Hepatocyte (in vitro differentiated cells): ENCODE measurements around the gene UCHL5. TPM values are rescaled to one million over a fixed set of nuclear protein-coding genes. Genes with fewer than 3 reads are reported as not detected.

Source experiments
- DNase-seq: peaks from one replicate; pipeline ENCODE4 v3.0.0-alpha.2; 2016; ENCODE audit warnings: low spot score
- H2AFZ ChIP-seq: fragments of 200-600 bp; sonication (generic); 2 replicates; pipeline ENCODE4 v1.6.0; 2016; ENCODE audit warnings: antibody characterized with exemption, mild to moderate bottlenecking
- H3K27ac ChIP-seq: fragments of 200-600 bp; sonication (generic); 2 replicates; pipeline ENCODE4 v1.5.1; 2016; ENCODE audit warnings: mild to moderate bottlenecking
- H3K27me3 ChIP-seq: fragments of 200-600 bp; sonication (generic); 2 replicates; pipeline ENCODE4 v1.6.1; 2016
- H3K36me3 ChIP-seq: fragments of 200-600 bp; sonication (generic); replicated peaks from 2 replicates; pipeline ENCODE4 v1.5.1; 2016; ENCODE audit warnings: low read depth; ENCODE audit not compliant: insufficient read depth
- H3K4me1 ChIP-seq: fragments of 200-600 bp; sonication (generic); 2 replicates; pipeline ENCODE4 v1.5.1; 2016; ENCODE audit warnings: mild to moderate bottlenecking, moderate library complexity; ENCODE audit not compliant: insufficient read depth
- H3K4me2 ChIP-seq: fragments of 200-600 bp; sonication (generic); 2 replicates; pipeline ENCODE4 v1.6.0; 2016
- H3K4me3 ChIP-seq: fragments of 200-600 bp; sonication (generic); 2 replicates; pipeline ENCODE4 v1.5.1; 2016; ENCODE audit warnings: mild to moderate bottlenecking
- H3K79me2 ChIP-seq: fragments of 200-600 bp; sonication (generic); 2 replicates; pipeline ENCODE4 v1.6.0; 2017; ENCODE audit warnings: mild to moderate bottlenecking
- H3K9me2 ChIP-seq: fragments of 200-600 bp; sonication (generic); replicated peaks from 2 replicates; pipeline ENCODE4 v1.6.0; 2017; ENCODE audit warnings: mild to moderate bottlenecking; ENCODE audit not compliant: insufficient read depth
- H3K9me3 ChIP-seq: fragments of 200-600 bp; sonication (generic); 2 replicates; pipeline ENCODE4 v1.5.1; 2016; ENCODE audit warnings: low read depth, mild to moderate bottlenecking
- H4K20me1 ChIP-seq: fragments of 200-600 bp; sonication (generic); 2 replicates; pipeline ENCODE4 v1.6.0; 2016; ENCODE audit warnings: mild to moderate bottlenecking; ENCODE audit not compliant: insufficient read depth, poor library complexity, severe bottlenecking
- EZH2 ChIP-seq: fragments of 200-600 bp; sonication (generic); IDR thresholded peaks from 2 replicates; pipeline ENCODE4 v1.6.1; 2016; ENCODE audit warnings: antibody characterized with exemption, mild to moderate bottlenecking, borderline replicate concordance
- EZH2phosphoT487 ChIP-seq: fragments of 200-600 bp; sonication (generic); IDR thresholded peaks from one replicate; pipeline ENCODE4 v1.6.1; 2018; ENCODE audit warnings: antibody characterized with exemption, mild to moderate bottlenecking, low read depth, moderate library complexity; ENCODE audit not compliant: unreplicated experiment, severe bottlenecking
- WGBS: methylation state at CpG from one replicate; pipeline ENCODE4 v1.1.6; 2016; ENCODE audit warnings: low lambda C conversion rate; ENCODE audit errors: missing lambda C conversion rate; 5-methylcytosine and 5-hydroxymethylcytosine counted together
- polyA plus RNA-seq: library from polyadenylated mRNA; unstranded; fragments of >200 nt; fragmentation: Nextera tagmentation; extraction: Ambion mirVana; gene quantifications from 2 replicates; pipeline ENCODE4 v1.2.1, GENCODE V29; 2016
- total RNA-seq: library from RNA; depleted of rRNA; stranded (reverse); fragments of >200 nt; gene quantifications from 2 replicates; pipeline ENCODE4 v1.2.3, GENCODE V29; 2014
- TF ChIP-seq, protein P1 (sequence below): fragments of 200-600 bp; sonication (generic); IDR thresholded peaks from 2 replicates; pipeline ENCODE4 v1.5.1; 2016; ENCODE audit warnings: antibody characterized with exemption, mild to moderate bottlenecking; ENCODE audit not compliant: poor library complexity

Gene UCHL5
- total and polyA plus RNA-seq, 2 experiments from 2014 or later, result 34.9 to 36.6 TPM

DNA sequence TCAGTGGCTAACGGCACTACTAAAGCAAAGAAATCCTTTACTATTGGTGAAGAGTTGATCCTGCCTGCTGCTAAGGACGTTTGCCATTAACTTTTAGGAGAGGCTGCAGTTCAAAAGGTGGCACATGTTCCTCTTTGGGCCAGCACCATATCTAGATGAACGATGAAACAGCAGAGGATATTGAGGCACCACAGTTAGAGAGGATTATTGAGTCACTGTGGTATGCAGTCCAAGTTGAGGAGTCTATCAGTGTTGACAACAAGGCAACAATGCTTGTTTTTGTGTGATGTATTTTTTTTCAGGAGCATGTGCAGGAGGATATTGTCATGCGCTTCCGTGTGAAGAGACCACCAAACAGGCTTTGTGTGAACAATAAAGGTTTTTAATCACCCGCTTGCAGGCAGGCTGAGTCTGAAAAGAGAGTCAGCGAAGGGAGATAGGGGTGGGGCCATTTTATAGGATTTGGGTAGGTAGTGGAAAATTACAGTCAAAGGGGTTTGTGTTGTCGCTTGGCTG is 80.9 kb downstream of the UCHL5 start:
- H3K36me3 ChIP-seq, result no peaks in the 10 kb centered on the region
- no peaks in the 10 kb centered on the region for H3K9me3 ChIP-seq
- H3K4me2 ChIP-seq, result no peak overlapping the region
- 91% methylated on average over 8 of the region's 8 CpGs for WGBS
- no peaks in the 10 kb centered on the region for H3K27me3 ChIP-seq
- H4K20me1 ChIP-seq, result no peaks in the 10 kb centered on the region
- no peak for DNase-seq
- no peaks in the 10 kb centered on the region for H3K9me2 ChIP-seq
- TF ChIP-seq EZH2, result no peak
- TF ChIP-seq, protein P1, sequence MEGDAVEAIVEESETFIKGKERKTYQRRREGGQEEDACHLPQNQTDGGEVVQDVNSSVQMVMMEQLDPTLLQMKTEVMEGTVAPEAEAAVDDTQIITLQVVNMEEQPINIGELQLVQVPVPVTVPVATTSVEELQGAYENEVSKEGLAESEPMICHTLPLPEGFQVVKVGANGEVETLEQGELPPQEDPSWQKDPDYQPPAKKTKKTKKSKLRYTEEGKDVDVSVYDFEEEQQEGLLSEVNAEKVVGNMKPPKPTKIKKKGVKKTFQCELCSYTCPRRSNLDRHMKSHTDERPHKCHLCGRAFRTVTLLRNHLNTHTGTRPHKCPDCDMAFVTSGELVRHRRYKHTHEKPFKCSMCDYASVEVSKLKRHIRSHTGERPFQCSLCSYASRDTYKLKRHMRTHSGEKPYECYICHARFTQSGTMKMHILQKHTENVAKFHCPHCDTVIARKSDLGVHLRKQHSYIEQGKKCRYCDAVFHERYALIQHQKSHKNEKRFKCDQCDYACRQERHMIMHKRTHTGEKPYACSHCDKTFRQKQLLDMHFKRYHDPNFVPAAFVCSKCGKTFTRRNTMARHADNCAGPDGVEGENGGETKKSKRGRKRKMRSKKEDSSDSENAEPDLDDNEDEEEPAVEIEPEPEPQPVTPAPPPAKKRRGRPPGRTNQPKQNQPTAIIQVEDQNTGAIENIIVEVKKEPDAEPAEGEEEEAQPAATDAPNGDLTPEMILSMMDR, result no peak
- TF ChIP-seq EZH2phosphoT487, result no peak
- H3K79me2 ChIP-seq, result no peaks in the 10 kb centered on the region
- no peak overlapping the region for H3K27ac ChIP-seq
- H3K4me1 ChIP-seq, result no peaks in the 10 kb centered on the region
- no peak overlapping the region for H3K4me3 ChIP-seq
- no peak overlapping the region for H2AFZ ChIP-seq

DNA sequence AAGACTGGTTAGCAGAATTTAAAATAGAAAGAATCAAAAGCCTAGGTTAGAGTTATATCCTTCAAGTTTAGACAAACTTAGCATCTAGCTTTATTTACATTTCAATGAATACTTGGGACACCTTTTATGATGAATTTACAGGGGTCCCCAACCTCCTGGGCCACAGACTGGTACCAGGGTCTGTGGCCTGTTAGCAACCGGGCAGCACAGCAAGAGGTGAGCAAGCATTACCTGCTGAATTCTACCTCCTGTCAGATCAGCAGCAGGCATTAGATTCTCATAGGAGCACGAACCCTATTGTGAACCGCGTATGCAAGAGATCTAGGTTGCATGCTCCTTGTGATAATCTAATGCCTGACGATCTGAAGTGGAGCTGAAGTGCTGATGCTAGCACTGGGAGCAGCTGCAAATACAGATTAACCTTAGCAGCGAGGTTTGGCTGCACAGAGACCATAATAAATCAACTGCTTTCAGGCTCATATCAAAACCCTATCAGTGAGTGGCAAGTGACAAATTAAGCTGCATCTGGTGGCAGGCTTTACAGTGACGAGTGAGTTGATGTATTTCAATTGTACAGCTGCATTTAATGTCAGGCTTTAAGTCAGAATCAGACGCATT is 82.0 kb downstream of the UCHL5 start:
- Histone ChIP-seq H3K9me2 (no peaks in the 10 kb centered on the region), H3K4me2 (no peak overlapping the region), H3K4me1 (no peaks in the 10 kb centered on the region), H3K4me3 (no peak overlapping the region), H3K27ac (no peak overlapping the region), H3K9me3 (no peaks in the 10 kb centered on the region), H2AFZ (no peak overlapping the region), H4K20me1 (no peaks in the 10 kb centered on the region), H3K79me2 (no peaks in the 10 kb centered on the region), H3K36me3 (no peaks in the 10 kb centered on the region), H3K27me3 (no peaks in the 10 kb centered on the region)
- no peak for DNase-seq
- TF ChIP-seq EZH2, result no peak
- no peak for TF ChIP-seq EZH2phosphoT487
- TF ChIP-seq, protein P1, result no peak
- 78% methylated on average over 8 of the region's 8 CpGs for WGBS

DNA sequence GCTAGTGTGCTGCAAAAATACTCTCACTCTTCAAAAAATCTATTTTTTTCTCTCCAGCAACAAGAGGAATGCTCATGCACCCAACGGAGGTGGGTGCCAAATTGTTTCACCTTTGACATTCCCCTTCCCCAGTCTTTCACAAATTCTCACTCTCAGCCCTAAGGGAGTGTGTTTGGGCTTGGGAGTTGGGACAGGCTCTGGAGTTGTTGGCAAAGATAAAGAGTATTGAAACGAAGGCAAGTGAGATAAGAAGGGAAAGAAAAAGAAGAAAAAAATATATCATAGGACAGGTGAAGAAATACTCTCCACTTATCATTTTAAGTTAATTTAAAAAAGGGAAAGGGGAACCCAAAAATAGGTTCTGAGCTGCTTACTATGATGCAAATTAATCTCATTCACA is 82.6 kb downstream of the UCHL5 start:
- Histone ChIP-seq H2AFZ (no peak overlapping the region), H4K20me1 (no peaks in the 10 kb centered on the region), H3K4me1 (no peaks in the 10 kb centered on the region), H3K9me3 (no peaks in the 10 kb centered on the region), H3K9me2 (no peaks in the 10 kb centered on the region), H3K4me3 (no peak overlapping the region), H3K27ac (no peak overlapping the region), H3K79me2 (no peaks in the 10 kb centered on the region), H3K4me2 (no peak overlapping the region), H3K36me3 (no peaks in the 10 kb centered on the region), H3K27me3 (no peaks in the 10 kb centered on the region)
- WGBS, result 35% methylated on average over 2 of the region's 2 CpGs
- TF ChIP-seq, protein P1, result no peak
- TF ChIP-seq EZH2phosphoT487 (no peak), EZH2 (no peak)
- no peak for DNase-seq
